Peyer's patch (tissue), 4 donors: Measurements from ENCODE around the gene LINGO4.

Experiments
- CTCF ChIP-seq, 6 experiments: fragments of 450-650 bp in 4 of 6; fragments of 200-600 bp in 2 of 6; sonication (generic) in 1 of 6; IDR thresholded peaks; one replicate each; pipeline ENCODE4 v1.5.1; 2017 to 2019; ENCODE audit warnings: antibody characterized with exemption in 6 of 6, mild to moderate bottlenecking in 3 of 6, moderate library complexity in 1 of 6
- POLR2A ChIP-seq, 2 donors: fragments of 450-650 bp; IDR thresholded peaks; one replicate each; pipeline ENCODE4 v1.5.1; 2017; ENCODE audit warnings: antibody characterized with exemption in 2 of 2, mild to moderate bottlenecking in 2 of 2, moderate library complexity in 2 of 2

GRCh38 chr1:151763990-151764389 is 41.2 kb downstream of the LINGO4 start:
- TF ChIP-seq CTCF (IDR thresholded peaks at IDR 0.05) (no peak), POLR2A (IDR thresholded peaks at IDR 0.05) (no peak)
